ENCODE results near the gene SMIM28.
"Not testable (repeated sequence)": the region's sequence is repeated elsewhere in the genome, so short reads cannot be mapped to it uniquely, and the experiment has no call there.

DNA sequence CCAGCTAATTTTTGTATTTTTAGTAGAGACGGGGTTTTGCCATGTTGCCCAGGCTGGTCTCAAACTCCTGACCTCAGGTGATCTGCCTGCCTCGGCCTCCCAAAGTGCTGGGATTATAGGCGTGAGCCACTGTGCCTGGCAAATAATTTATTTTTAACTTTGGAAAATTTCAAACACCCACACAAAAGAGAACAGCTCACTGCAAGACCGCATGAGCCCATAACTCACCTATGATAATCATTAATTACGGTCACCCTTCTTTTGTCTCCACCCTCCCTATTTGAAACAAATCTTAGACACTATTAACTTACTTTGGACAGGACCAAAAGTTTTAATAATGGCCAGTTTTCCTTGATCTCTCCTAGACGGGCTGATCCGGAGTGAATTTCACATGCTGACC lies 47.6 kb downstream of the SMIM28 start:
- TF ChIP-seq, protein P1, sequence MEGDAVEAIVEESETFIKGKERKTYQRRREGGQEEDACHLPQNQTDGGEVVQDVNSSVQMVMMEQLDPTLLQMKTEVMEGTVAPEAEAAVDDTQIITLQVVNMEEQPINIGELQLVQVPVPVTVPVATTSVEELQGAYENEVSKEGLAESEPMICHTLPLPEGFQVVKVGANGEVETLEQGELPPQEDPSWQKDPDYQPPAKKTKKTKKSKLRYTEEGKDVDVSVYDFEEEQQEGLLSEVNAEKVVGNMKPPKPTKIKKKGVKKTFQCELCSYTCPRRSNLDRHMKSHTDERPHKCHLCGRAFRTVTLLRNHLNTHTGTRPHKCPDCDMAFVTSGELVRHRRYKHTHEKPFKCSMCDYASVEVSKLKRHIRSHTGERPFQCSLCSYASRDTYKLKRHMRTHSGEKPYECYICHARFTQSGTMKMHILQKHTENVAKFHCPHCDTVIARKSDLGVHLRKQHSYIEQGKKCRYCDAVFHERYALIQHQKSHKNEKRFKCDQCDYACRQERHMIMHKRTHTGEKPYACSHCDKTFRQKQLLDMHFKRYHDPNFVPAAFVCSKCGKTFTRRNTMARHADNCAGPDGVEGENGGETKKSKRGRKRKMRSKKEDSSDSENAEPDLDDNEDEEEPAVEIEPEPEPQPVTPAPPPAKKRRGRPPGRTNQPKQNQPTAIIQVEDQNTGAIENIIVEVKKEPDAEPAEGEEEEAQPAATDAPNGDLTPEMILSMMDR (IDR thresholded peaks at IDR 0.05; ENCODE audit: low read depth, low read length, poor library complexity, severe bottlenecking), result not testable (repeated sequence)
- TF ChIP-seq EZH2phosphoT487 (IDR thresholded peaks at IDR 0.05; ENCODE audit: borderline replicate concordance, low read length), result not testable (repeated sequence)
